Measurements from ENCODE around the gene FANCC.

The FANCC gene

GRCh38 chr9:95118596-95118995 lies 198.9 kb downstream of the FANCC start:
- DNase-seq (ENCODE audit: low spot score): no peak

- no peak for DNase-seq (ENCODE audit: low spot score)
Observed at GRCh38 chr9:95116808-95117204, 200.7 kb downstream of the FANCC start.

DNA sequence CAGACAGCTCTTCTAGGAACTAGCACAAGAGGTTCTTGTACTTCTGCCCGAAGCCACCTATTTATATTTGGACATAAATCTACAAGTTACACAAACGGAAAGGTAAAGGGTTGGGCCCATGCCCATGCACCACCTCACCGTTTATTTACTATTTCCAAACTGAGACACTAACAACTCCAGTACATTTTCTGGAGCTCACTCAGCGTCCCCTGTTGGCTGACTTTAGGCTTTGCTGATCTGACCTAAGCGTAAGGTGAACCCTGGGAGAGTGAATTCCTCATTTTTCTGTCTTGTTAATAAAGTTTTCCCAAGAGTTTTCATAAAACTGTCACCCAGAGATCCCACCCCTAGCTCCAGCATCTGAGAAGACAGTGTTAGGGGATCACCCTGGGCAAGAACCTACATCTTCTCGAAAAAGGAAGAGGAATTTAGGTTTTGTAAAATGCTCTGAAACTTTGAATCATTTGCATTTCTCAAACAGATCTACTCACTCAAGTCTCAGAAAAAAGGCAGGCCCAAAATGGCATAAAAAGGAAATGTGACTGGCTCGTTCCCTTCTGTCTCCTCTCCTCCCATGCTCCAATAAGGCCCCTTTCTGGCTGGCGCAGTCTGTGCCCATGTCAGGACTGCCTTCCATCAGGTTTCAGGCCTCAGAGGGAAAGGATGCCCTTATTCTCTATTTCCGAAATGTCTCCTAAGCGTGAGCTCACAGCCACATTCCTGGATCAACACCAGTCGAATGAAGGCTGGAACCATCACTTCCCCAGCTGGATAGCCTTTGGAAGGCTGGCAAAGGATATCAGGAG lies 201.3 kb downstream of the FANCC start:
- DNase-seq (ENCODE audit: low spot score): no peak

DNA sequence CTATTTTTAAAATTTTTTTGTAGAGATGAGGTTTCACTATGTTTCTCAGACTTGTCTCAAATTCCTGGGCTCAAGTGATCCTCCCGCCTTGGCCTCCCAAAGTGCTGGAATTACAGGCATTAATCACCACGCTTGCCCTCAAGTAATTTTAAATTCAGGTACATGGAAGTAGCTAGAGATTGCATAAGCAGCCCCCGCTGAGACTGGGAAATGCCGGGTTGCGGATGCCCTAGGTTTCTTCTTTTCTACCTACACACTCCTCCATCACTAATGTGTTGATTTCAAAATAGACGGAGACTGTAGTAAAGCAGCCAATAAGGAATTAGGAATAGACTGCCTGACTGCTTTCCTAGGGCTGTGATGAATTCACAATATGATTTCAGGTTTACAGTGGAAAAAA lies 202.4 kb downstream of the FANCC start:
- no peak for DNase-seq (ENCODE audit: low spot score)

DNA sequence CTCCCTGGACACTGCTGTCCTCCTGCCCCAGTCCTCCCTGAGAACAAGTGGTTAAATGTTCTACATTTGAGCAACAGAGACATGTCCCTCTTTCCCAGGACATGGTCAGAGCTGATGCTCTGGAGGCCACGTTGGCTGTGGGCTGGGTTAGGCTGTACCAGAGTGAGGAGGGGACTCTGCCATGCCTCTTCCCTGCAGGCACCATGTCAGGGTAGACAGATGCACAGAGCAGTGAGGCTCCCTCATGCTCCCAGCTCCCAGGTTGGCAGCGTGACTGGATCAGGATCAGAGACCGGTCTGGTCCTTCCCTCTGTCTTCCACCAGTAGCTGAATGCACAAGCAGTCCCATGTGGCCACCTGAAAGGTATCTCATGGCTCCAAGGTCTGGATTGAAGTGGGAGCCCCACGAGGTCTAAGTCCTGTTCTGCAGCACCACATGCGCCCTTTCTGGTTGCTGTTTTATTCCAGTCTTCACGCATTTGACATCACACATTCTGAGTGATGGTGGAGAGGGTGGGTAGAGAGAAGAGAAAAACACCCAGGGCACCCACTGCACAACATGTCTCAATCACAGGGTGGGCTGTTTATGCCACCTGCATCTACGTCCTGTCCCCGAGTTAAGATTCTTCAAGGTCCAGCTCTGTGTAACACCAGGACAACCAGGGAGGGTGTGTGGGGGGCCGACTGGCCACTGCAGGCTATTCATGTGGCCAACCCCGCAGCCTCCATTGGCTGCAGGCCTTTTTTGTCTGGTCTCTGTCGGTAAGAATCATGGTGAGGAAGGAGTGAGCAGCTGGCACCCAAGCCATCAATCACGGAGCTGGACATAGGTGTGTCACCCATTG lies 204.9 kb downstream of the FANCC start:
- DNase-seq (ENCODE audit: low spot score): no peak

DNA sequence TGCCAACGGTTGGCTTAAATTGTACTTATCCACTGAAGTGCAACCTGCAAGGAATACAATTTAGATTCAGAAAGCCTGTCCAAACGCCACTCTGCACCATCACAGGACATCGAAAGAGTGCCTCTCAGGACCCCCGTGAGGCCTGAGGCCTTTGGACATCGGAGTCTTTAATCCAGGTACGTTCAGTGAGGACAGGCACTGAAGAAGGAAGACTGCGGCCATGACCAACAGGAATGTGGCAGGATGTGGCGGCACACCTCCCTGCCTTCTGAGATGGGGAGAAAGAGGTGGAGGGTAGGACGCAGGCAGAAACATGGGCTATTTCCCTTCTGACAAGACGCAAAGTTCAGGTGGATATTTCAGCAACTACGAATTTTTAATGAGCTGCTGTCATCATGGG lies 205.8 kb downstream of the FANCC start:
- DNase-seq (ENCODE audit: low spot score): no peak

DNA sequence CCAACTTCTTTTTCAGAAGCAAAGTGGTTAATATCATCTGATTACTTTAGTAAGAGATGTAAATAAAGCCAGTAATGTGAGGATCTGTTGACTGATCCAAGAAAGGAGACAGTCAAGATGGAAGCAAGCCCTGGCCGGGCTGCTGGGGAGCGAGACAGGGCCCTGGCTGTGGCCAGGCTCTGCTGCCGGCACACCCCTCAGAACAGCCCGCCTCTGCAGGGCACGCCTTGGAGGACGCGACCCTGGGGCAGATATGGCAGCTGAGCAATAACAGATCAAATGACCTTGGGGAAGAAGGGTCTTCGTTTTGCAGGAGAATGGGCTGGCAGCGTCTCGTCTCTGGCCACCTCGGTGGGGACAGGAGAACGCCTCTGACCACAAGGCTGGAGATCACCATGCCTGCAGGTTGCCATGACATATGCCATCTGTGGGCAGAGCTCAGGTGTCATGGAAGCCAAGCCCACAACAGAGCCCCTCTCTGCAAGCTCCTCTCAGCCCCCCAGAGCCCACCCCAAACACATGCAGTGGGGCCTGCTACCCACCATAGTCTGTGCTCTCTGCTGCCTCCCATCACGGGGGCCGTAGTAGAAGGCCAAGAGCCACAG lies 206.5 kb downstream of the FANCC start:
- no peak for DNase-seq (ENCODE audit: low spot score)

GRCh38 chr9:95109456-95109855 lies 208.1 kb downstream of the FANCC start:
- no peak for DNase-seq (ENCODE audit: low spot score)

DNA sequence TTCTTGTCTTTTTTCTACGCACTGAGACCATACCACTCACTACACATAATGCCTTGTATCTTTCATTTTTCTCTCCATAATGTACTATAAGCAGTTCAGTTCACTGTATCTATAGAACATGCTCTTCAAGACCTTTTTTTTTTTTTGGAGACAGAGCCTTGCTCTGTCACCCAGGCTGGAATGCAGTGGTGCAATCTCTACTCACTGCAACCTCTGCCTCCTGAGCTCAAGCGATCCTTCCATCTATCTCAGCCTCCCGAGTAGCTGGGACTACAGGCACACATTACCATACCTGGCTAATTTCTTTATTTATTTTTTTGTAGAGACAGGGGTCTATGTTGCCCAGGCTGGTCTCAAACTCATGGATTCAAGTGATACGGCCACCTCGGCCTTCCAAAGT lies 208.7 kb downstream of the FANCC start:
- DNase-seq (ENCODE audit: low spot score): no peak

DNA sequence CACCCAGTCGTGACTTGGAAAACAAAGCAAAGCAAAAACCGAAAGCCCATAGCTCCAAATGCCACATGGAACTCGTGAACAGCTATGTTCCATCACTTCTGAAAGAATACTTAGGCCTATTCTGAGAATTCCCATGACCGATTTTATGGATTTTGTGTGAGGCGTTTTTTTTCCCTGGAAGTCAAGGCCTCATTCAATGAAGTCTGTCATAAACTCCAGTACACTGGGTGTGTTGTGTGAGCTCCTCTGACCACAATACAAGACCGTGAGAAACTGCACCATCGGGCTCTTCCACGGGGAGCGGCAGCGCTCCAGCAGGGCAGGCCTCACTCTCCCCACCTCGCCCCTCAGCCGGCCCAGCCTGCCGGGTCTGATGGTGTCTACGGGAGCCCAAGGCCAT lies 209.5 kb downstream of the FANCC start:
- no peak for DNase-seq (ENCODE audit: low spot score)

- DNase-seq (ENCODE audit: low spot score): no peak
Observed at GRCh38 chr9:95107001-95107749, 210.3 kb downstream of the FANCC start.

- DNase-seq (ENCODE audit: low spot score): no peak
Observed at GRCh38 chr9:95105519-95106287, 211.8 kb downstream of the FANCC start.

- DNase-seq (ENCODE audit: low spot score): no peak
Observed at GRCh38 chr9:95104980-95105379, 212.5 kb downstream of the FANCC start.

GRCh38 chr9:95104581-95104960 lies 212.9 kb downstream of the FANCC start:
- DNase-seq (ENCODE audit: low spot score): no peak

GRCh38 chr9:95103871-95104580 lies 213.5 kb downstream of the FANCC start:
- DNase-seq (ENCODE audit: low spot score): no peak

DNA sequence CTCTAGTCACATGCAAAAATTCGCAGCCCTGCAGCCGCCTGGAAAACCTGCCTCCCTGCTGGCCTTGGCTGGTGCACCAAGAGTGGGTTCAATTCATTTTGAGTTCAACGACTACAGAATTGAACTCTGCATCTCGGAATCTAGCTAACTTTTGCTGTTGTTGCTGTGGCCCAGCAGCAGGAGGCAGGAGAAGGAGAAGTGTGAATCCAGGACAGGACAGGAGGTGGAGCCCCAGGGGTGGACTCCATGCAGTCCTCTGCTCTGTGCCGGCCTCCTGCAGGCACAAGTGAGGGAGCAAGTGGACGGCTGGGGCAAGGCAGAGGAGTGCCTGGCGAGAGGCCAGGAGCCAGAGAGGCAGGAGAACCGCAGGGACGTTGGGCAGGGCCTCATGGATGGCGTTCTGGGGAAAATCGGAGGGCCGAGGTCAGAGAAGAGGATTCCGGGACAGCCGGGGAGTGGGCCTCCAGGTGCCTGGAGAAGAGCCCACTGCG lies 214.2 kb downstream of the FANCC start:
- DNase-seq (ENCODE audit: low spot score): no peak

GRCh38 chr9:95102572-95102971 lies 214.9 kb downstream of the FANCC start:
- no peak for DNase-seq (ENCODE audit: low spot score)

- DNase-seq (ENCODE audit: low spot score): no peak
Observed at GRCh38 chr9:95102001-95102433, 215.5 kb downstream of the FANCC start.

GRCh38 chr9:95101326-95101725 lies 216.2 kb downstream of the FANCC start:
- no peak for DNase-seq (ENCODE audit: low spot score)

DNA sequence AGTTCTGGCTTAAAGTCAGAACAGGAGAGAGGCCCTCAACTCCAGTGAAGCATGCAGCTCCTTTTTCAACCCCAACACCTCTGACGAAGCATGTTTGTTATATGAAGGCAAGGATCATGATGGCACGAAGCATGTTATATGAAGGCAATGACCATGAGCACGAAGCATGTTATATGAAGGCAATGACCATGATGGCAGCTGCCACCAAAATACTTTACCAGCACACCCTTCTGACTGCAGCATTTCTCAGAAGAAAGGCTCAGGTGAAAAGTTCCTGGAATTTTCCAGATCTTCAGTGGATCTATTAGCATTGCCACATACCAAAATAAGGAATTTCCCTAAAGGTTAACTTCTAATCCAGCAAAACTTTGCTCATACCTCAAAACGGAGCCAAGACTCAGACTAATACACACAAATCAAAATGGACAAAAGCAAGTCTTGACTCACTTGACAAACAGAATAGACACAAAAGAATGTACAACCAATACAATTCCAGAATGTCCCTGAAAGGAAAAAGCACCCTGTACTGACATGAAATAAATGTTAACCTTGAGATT lies 217.4 kb downstream of the FANCC start:
- DNase-seq (ENCODE audit: low spot score): no peak

Data from hematopoietic multipotent progenitor cell treated with erythropoietin and hydrocortisone succinate and interleukin-3 and kit ligand, for 15 days (in vitro differentiated cells).